K562 (cell line): ENCODE measurements around the gene PTCH2. TPM values are rescaled to one million over a fixed set of nuclear protein-coding genes. Genes with fewer than 3 reads are reported as not detected.

Source experiments
- ATF7 ChIP-seq: fragments of 450-650 bp; IDR thresholded peaks from 2 replicates; pipeline ENCODE4 v1.7.1; 2014; ENCODE audit warnings: mild to moderate bottlenecking, moderate library complexity
- CBX8 ChIP-seq: fragments of 200-600 bp; sonication (generic); IDR thresholded peaks from 2 replicates; pipeline ENCODE4 v1.6.1; 2012; ENCODE audit warnings: borderline replicate concordance, mixed run types, low read depth, mild to moderate bottlenecking, moderate library complexity, mixed read lengths, low read length, control low read depth, inconsistent platforms; ENCODE audit not compliant: poor library complexity, severe bottlenecking; ENCODE audit errors: extremely low read depth
- CREB3L1 ChIP-seq: fragments of 450-650 bp; IDR thresholded peaks from 2 replicates; pipeline ENCODE4 v1.6.1; 2014; ENCODE audit warnings: low read depth, mild to moderate bottlenecking, moderate library complexity, borderline replicate concordance
- FOXA1 ChIP-seq: fragments of 450-650 bp; IDR thresholded peaks from 2 replicates; pipeline ENCODE4 v1.6.1; 2016; ENCODE audit warnings: mild to moderate bottlenecking, borderline replicate concordance
- GTF3C2 ChIP-seq: IDR thresholded peaks from 3 replicates; pipeline ENCODE4 v1.6.1; 2011; ENCODE audit warnings: borderline replicate concordance, mild to moderate bottlenecking, moderate library complexity; ENCODE audit not compliant: insufficient read length; ENCODE audit errors: extremely low read depth
- HCFC1 ChIP-seq: IDR thresholded peaks from 2 replicates; pipeline ENCODE4 v1.6.1; 2012; ENCODE audit warnings: low read depth, low read length, improper control_type of control experiment
- HOMEZ ChIP-seq: fragments of 250-450 bp; sonication (Bioruptor Pico); IDR thresholded peaks from 2 replicates; pipeline ENCODE4 v1.4.0; 2020; ENCODE audit warnings: mild to moderate bottlenecking, moderate library complexity
- KAT7 ChIP-seq: sonication (generic); formaldehyde crosslinking; IDR thresholded peaks from 2 replicates; pipeline ENCODE4 v1.8.0; 2022; ENCODE audit warnings: missing genetic modification reagents, mild to moderate bottlenecking, borderline replicate concordance
- KDM1A ChIP-seq, 2 experiments: fragments of 450-650 bp; IDR thresholded peaks; 2 replicates each; pipeline ENCODE4 v1.6.1; 2016; ENCODE audit warnings: mild to moderate bottlenecking in 2 of 2
- MBD1 ChIP-seq: fragments of 250-450 bp; sonication (Bioruptor Pico); IDR thresholded peaks from 2 replicates; pipeline ENCODE4 v1.8.0; 2022; ENCODE audit warnings: inconsistent platforms
- PHF21A ChIP-seq: fragments of 450-650 bp; IDR thresholded peaks from 2 replicates; pipeline ENCODE4 v1.6.1; 2017; ENCODE audit warnings: low read depth, borderline replicate concordance
- RUNX1 ChIP-seq: sonication (generic); IDR thresholded peaks from 2 replicates; pipeline ENCODE4 v1.6.1; 2016; ENCODE audit warnings: antibody characterized with exemption, low read depth
- SAP30 ChIP-seq: fragments of 200-600 bp; sonication (generic); IDR thresholded peaks from 2 replicates; pipeline ENCODE4 v1.6.1; 2012; ENCODE audit warnings: borderline replicate concordance, low read depth, mild to moderate bottlenecking, moderate library complexity, low read length, control low read depth, inconsistent platforms; ENCODE audit not compliant: insufficient read depth, poor library complexity, severe bottlenecking
- STAT5B ChIP-seq: fragments of 250-450 bp; sonication (Bioruptor Pico); IDR thresholded peaks from 2 replicates; pipeline ENCODE4 v1.8.0; 2021; ENCODE audit warnings: mild to moderate bottlenecking, inconsistent platforms
- ZNF212 ChIP-seq: fragments of 450-650 bp; formaldehyde crosslinking; IDR thresholded peaks from 2 replicates; pipeline ENCODE4 v1.4.0; 2020; ENCODE audit warnings: mild to moderate bottlenecking
- ZNF431 ChIP-seq: sonication (generic); formaldehyde crosslinking; IDR thresholded peaks from 2 replicates; pipeline ENCODE4 v1.8.0; 2022; ENCODE audit warnings: mild to moderate bottlenecking, missing genetic modification reagents
- ZNF436 ChIP-seq: fragments of 250-450, 450-650 bp; sonication (Bioruptor Pico); formaldehyde crosslinking; IDR thresholded peaks from 2 replicates; pipeline ENCODE4 v1.7.0; 2020; ENCODE audit warnings: mild to moderate bottlenecking
- ZNF717 ChIP-seq: fragments of 250-450 bp; sonication (Bioruptor Pico); IDR thresholded peaks from 2 replicates; pipeline ENCODE4 v1.5.0; 2021
- ZNF764 ChIP-seq: fragments of 250-450 bp; sonication (Bioruptor Pico); IDR thresholded peaks from 2 replicates; pipeline ENCODE4 v1.4.0; 2020; ENCODE audit warnings: low read depth, mild to moderate bottlenecking, moderate library complexity
- polyA plus RNA-seq, 8 experiments: library from polyadenylated mRNA; depleted of rRNA in 4 of 8; stranded (reverse) in 5 of 8; unstranded in 3 of 8; fragments of >200 nt; fragmentation: Nextera tagmentation in 2 of 8; fragmentation: Illumina TruSeq in 1 of 8; extraction: Ambion mirVana in 2 of 8; extraction: Trizol in 1 of 8; gene quantifications; 2 replicates each; pipeline versions ENCODE4 v1.2.1 to v1.2.3, GENCODE V29; 2011 to 2014; ENCODE audit warnings: inconsistent platforms in 1 of 8, missing spikeins in 1 of 8
- total RNA-seq, 7 experiments: library from RNA; depleted of rRNA in 6 of 7; stranded (reverse); fragments of >200 nt in 6 of 7; fragmentation: Illumina TruSeq in 2 of 7; extraction: Trizol in 2 of 7; gene quantifications; 2 replicates each; pipeline versions ENCODE4 v1.2.1 to v1.2.3, GENCODE V29; 2011 to 2021; ENCODE audit warnings: low replicate concordance in 1 of 7

Gene PTCH2
- total and polyA plus RNA-seq, 9 of the 15 experiments (the other 6 are each of a cell fraction or from before 2014, with no cell fraction given) = 0.15 to 27.3 (median 0.48) TPM; not detected in 1

GRCh38 chr1:44819608-44820327 is 23.3 kb downstream of the PTCH2 start (continued):
- TF ChIP-seq CBX8 = no peak
- peak; percentile 82; the same call in 1 of the 2 replicates for TF ChIP-seq ZNF764 (CRISPR knock-in tag)
- TF ChIP-seq STAT5B (CRISPR knock-in tag) = no peak
- no peak; a peak in 1 of 4 replicates for TF ChIP-seq KDM1A (IDR thresholded peaks at IDR 0.05)
- peak; percentile 92 for TF ChIP-seq RUNX1
- peak; percentile 95 for TF ChIP-seq ZNF717 (CRISPR knock-in tag)
- TF ChIP-seq CREB3L1 = peak; percentile 78
- no peak for TF ChIP-seq KAT7 (CRISPR knock-in tag)
- peak; percentile 90 for TF ChIP-seq ZNF436 (CRISPR knock-in tag)
- no peak for TF ChIP-seq MBD1 (CRISPR knock-in tag)
- TF ChIP-seq FOXA1 = no peak
- TF ChIP-seq HCFC1 = no peak; the same call in 1 of the 2 replicates
- TF ChIP-seq GTF3C2 = no peak
- peak; percentile 93 for TF ChIP-seq ATF7
- no peak; the same call in none of the 2 replicates for TF ChIP-seq ZNF431 (CRISPR knock-in tag)
- TF ChIP-seq SAP30 = no peak
- TF ChIP-seq ZNF212 (CRISPR knock-in tag) = peak; percentile 85
- TF ChIP-seq HOMEZ (CRISPR knock-in tag) = no peak
- peak; percentile 66 for TF ChIP-seq PHF21A
